Natural killer cell treated with Interleukin-12 subunit alpha and Interleukin-12 subunit beta and Interleukin-15 and Interleukin-18, amount 100 ng/mL, for 72 hours (primary cell): Measurements from ENCODE around the gene SRRM4. TPM values are rescaled to one million over a fixed set of nuclear protein-coding genes. Genes with fewer than 3 reads are reported as not detected.
"Not testable (repeated sequence)": the region's sequence is repeated elsewhere in the genome, so short reads cannot be mapped to it uniquely, and the experiment has no call there.

ENCODE experiments used
- ATAC-seq, 2 donors: fragments of 150-1000 bp; cut with Tn5 transposase in 1 of 2; sonication (Bioruptor Pico), chemical (Tn5 transposase) in 1 of 2; 2 replicates each; pipeline ENCODE4 v1.10.0; 2021
- DNase-seq: peaks from one replicate; pipeline ENCODE4 v3.0.0; 2022; ENCODE audit warnings: low spot score
- H3K27ac Mint-ChIP-seq, 2 donors: 1 replicate in 1 of 2; 2 replicates in 1 of 2; pipeline ENCODE4 v1.8.0; 2022; ENCODE audit warnings: mixed read lengths in 2 of 2, mild to moderate bottlenecking in 1 of 2, moderate library complexity in 1 of 2
- H3K27me3 Mint-ChIP-seq, 2 donors: 1 replicate in 1 of 2; 2 replicates in 1 of 2; pipeline ENCODE4 v1.8.0; 2022; ENCODE audit warnings: mixed read lengths in 2 of 2
- H3K36me3 Mint-ChIP-seq: one replicate; pipeline ENCODE4 v1.8.0; 2022; ENCODE audit warnings: mixed read lengths
- H3K4me1 Mint-ChIP-seq, 2 donors: 1 replicate in 1 of 2; 2 replicates in 1 of 2; pipeline ENCODE4 v1.8.0; 2022; ENCODE audit warnings: low read depth in 2 of 2, mixed read lengths in 2 of 2, mild to moderate bottlenecking in 1 of 2
- H3K4me3 Mint-ChIP-seq: one replicate; pipeline ENCODE4 v1.8.0; 2022; ENCODE audit warnings: mixed read lengths
- H3K9me3 Mint-ChIP-seq: 2 replicates; pipeline ENCODE4 v1.8.0; 2022; ENCODE audit warnings: mixed read lengths
- total RNA-seq, 2 donors: library from RNA; stranded (reverse); gene quantifications; one replicate each; pipeline ENCODE4 v1.2.3, GENCODE V29; 2022

The SRRM4 gene
- total RNA-seq, 2 donors from 2014 or later, result not detected

DNA sequence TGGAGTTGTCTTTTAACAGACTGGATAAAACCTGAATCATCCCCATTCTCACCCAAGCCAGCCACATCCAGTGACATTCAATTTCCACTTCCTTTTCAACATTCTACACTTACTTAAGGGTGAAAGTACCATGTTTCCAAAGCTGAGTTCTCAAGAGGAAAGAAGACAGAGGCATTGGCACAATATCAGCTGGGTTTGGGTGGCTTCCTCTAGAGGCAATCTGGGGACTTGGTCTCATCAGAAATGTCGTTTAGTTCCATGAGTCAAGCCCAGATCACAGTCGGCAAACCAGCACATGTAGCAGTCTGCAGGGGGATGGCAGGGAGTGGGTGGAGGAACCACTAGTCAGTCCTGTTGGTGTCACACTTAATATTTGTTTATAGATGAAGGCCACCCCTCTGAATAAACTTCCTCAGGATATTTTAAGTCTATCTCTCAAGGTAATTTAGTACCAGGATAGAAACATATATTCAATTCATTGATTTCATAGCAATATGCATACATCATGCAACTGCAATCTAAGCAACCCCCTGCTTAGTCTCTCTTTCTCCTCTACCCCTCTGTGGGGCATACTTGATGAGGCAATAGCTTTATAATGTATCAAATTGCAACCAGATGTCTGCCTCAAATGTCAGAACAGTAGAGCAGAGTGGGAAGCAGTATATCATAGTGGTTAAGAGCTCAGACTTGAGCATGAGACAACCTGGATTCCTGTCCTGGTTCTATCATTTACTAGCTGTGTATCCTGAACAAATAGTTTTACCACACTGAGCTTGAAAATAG, 3.0 kb downstream of the SRRM4 start:
- no peak overlapping the region for H3K27ac Mint-ChIP-seq
- H3K9me3 Mint-ChIP-seq, result peaks cover 4% of the 10 kb centered on the region
- ATAC-seq (no peak), DNase-seq (no peak)
- no peak overlapping the region for H3K4me3 Mint-ChIP-seq
- H3K36me3 Mint-ChIP-seq, result no peaks in the 10 kb centered on the region
- H3K27me3 Mint-ChIP-seq, result peaks cover 29 to 34% of the 10 kb centered on the region in 2 donors
- no peaks in the 10 kb centered on the region for H3K4me1 Mint-ChIP-seq

DNA sequence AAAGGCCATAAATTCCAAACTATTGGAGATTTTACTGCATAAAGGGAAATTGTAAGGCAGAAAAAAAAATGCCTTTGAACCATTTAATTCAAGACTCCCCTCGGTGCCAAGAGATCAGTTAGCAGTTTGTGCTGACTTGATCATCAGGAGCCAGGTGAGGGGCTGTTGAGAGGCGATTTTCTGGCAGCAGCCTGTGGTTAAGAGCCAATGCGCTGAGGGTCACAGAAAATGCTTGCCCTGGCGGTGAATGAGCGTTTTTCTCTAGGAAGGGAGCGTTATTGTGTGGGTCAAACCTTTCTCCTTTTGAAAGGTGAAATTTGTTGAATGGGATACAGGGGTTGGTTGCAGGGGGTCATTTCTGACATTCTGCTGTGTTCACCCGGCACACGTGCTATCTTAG, 4.7 kb downstream of the SRRM4 start:
- Mint-ChIP-seq H3K4me3 (no peak overlapping the region), H3K4me1 (no peaks in the 10 kb centered on the region)
- ATAC-seq, result no peak

DNA sequence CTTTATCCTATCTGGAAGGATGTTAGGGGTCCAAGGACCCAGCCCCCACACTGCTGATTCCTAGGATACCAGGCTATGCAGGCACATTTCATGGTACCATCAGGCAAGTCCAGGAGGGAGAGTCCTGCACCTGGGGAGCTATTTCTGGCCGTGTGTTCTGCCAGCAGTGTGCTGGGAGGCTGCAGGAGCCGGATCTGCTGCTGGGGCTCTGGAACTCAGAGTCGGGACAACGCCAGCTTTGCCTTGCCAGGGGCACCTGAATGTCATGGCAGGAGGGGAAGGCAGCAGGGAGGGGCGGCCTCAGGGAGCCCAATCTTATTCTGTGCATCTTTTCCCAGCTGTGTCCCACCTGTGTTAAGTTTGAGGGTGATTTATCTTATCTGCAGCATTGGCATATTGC, 17.8 kb downstream of the SRRM4 start:
- Mint-ChIP-seq H3K4me3 (no peak overlapping the region), H3K36me3 (no peaks in the 10 kb centered on the region), H3K27ac (no peak overlapping the region), H3K27me3 (peaks cover 7 to 9% of the 10 kb centered on the region in 2 donors), H3K9me3 (peaks cover 5% of the 10 kb centered on the region), H3K4me1 (no peaks in the 10 kb centered on the region)
- ATAC-seq (no peak), DNase-seq (no peak)

More for the DNA sequence above, 4.7 kb downstream of the SRRM4 start:
- peaks cover 32 to 34% of the 10 kb centered on the region in 2 donors for H3K27me3 Mint-ChIP-seq
- H3K9me3 Mint-ChIP-seq, result peaks cover 4% of the 10 kb centered on the region
- no peaks in the 10 kb centered on the region for H3K36me3 Mint-ChIP-seq
- H3K27ac Mint-ChIP-seq, result no peak overlapping the region
- DNase-seq, result no peak

DNA sequence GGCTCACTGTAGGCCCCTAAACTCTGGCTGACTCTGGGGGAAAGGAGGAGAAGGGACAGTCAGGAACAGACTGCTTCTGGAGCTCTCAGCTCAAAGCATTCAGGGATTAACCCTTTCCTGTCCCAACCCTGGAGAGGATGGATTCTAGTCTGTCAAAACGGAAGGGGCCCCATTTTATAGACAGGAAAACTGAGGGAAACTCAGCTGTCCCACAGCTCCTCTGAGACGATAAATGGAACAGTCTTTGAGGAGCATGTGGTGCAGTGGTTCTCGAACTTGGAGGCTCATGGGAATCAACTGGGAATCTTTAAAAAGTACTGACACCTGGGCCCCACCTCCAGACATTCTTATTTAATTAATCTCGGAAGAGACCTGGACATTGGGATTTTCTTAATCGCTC, 23.7 kb downstream of the SRRM4 start:
- no peaks in the 10 kb centered on the region for H3K4me1 Mint-ChIP-seq
- H3K27me3 Mint-ChIP-seq, result peaks cover 12 to 31% of the 10 kb centered on the region in 2 donors
- no peak overlapping the region for H3K4me3 Mint-ChIP-seq
- H3K27ac Mint-ChIP-seq, result no peak overlapping the region
- DNase-seq, result no peak
- peaks cover 9% of the 10 kb centered on the region for H3K9me3 Mint-ChIP-seq
- H3K36me3 Mint-ChIP-seq, result no peaks in the 10 kb centered on the region
- no peak for ATAC-seq

DNA sequence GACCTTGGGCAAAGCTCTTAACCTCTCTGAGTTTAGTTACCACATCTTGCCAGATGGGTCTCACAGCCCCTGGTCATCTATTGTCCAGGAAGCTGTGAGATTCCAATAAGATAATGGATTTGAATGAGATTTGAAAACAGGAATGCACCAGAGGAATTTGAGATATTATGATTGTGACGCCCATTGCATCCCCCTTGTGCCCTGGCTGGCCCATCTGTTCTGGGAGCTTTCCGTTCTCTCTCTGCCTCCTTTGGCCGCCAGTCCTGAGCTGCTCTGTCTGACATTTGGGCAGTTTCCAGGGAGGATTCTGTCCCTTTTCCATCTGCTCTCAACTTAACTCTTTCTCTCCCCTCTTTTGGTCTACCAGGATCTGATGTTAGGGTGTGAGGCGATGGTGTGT, 24.6 kb downstream of the SRRM4 start:
- no peak for ATAC-seq
- Mint-ChIP-seq H3K27ac (no peak overlapping the region), H3K9me3 (peaks cover 6% of the 10 kb centered on the region), H3K4me3 (no peak overlapping the region), H3K4me1 (no peaks in the 10 kb centered on the region), H3K27me3 (peaks cover 12 to 31% of the 10 kb centered on the region in 2 donors), H3K36me3 (no peaks in the 10 kb centered on the region)
- no peak for DNase-seq

DNA sequence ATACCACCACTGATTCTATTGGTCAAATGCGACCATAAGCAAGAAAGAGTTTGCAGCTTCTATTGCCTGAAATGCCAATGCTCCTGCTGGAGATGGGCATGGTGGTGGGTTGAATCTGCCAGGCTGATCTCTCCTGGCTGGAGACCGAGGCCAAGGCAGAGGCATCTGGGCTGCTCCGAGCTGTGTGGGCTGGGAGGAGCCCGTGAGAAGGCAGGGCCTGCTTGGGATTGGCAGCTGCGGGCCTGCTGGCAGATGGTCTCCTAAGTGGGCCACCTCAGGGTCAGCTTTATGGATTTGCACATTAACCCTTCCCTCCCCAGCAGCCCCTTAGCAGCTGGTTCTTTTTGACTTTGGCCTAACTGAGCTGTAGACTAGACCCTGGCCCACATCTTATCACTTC, 25.4 kb downstream of the SRRM4 start:
- no peak overlapping the region for H3K4me3 Mint-ChIP-seq
- DNase-seq (no peak), ATAC-seq (no peak)
- H3K27me3 Mint-ChIP-seq, result peaks cover 12 to 31% of the 10 kb centered on the region in 2 donors
- peaks cover 4% of the 10 kb centered on the region for H3K9me3 Mint-ChIP-seq
- no peak overlapping the region for H3K27ac Mint-ChIP-seq
- H3K4me1 Mint-ChIP-seq, result no peaks in the 10 kb centered on the region
- no peaks in the 10 kb centered on the region for H3K36me3 Mint-ChIP-seq

DNA sequence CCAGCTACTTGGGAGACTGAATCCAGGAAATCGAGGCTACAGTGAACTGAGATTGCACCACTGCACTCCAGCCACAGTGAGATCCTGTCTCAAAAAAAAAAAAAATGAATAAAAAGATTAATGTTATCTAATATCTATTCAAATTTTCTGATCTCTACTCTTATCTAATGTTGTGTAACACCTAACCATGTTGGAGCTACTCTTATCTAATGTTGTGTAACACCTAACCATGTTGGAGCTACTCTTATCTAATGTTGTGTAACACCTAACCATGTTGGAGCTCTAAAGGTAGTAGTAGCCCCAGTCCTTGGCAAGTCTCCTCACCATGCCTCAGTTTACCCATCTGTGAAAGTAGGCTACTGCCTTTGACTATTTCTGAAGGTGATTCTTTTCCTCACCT, 26.9 kb downstream of the SRRM4 start:
- H3K9me3 Mint-ChIP-seq, H3K4me1 Mint-ChIP-seq, H3K36me3 Mint-ChIP-seq, H3K4me3 Mint-ChIP-seq, ATAC-seq, H3K27ac Mint-ChIP-seq, DNase-seq: not testable (repeated sequence)
- H3K27me3 Mint-ChIP-seq, result peaks cover 18 to 40% of the 10 kb centered on the region in 2 donors

DNA sequence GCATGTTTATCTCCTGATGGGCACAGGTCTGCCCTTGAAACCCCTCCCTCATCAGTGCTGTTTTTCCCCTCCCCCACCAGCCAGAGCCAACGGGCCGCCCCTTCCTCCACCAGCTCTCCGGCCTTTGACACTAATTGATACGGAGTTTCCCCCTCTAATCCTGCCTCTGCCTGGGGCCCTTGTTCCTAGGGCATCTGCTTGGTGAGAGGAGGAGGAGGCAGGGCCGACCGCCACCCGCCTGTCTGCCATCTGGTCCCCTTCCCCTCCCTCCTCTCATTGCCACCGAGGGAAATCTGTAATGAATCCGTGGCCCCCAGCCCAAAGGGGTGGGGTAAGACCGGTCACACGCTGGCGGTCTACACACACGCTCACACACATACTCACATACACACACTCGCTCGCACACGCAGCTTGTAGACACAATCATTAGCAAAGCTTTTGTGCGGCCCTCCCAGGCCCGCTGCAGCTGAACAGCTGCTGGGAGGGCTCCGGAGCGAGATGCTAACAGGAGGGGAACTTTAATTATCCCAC, 27.4 kb downstream of the SRRM4 start:
- no peak for DNase-seq
- H3K36me3 Mint-ChIP-seq, result no peaks in the 10 kb centered on the region
- no peak for ATAC-seq
- peaks cover 9% of the 10 kb centered on the region for H3K9me3 Mint-ChIP-seq
- H3K4me1 Mint-ChIP-seq, result no peaks in the 10 kb centered on the region
- peaks cover 18 to 40% of the 10 kb centered on the region in 2 donors for H3K27me3 Mint-ChIP-seq
- H3K4me3 Mint-ChIP-seq, result no peak overlapping the region
- no peak overlapping the region for H3K27ac Mint-ChIP-seq

DNA sequence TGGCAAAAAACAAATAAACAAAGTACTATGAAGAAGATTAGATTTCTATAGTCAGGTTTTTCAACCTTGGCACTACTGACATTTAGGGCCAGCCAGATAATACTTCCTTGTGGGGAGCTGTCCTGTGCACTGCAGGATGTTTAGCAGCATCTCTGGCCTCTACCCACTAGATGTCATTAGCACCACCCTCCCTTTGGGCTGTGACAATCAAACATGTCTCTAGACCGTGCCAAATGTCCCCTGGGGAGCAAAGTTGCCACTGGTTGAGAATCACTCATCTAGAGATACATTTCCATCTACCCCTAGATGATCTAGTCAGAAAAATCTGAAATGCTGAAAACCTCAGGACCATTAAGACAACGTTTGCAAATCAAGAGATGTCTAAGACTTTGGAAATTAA, 29.9 kb downstream of the SRRM4 start:
- Mint-ChIP-seq H3K27ac (no peak overlapping the region), H3K4me1 (no peaks in the 10 kb centered on the region), H3K9me3 (peaks cover 9% of the 10 kb centered on the region), H3K4me3 (no peak overlapping the region), H3K36me3 (no peaks in the 10 kb centered on the region), H3K27me3 (peaks cover 16 to 47% of the 10 kb centered on the region in 2 donors)
- DNase-seq (no peak), ATAC-seq (no peak)

DNA sequence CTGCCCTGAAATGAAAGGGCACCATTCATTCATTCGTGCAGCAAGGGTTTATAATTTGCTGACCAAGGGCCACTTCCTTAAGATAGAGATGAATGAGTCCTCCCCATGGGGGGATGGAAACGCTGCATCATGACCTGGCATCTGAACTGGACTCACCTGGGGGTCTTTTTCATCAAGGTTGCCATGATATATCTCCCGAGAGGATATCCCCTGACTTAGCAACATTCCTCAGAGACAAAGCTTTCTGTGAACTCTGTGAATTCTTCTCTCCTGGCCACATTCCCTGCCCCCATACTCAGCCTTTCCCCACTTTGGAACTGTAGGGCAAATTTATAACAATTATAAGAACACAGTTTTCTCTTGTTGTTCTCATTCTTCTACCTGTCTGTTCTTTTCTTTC, 30.8 kb downstream of the SRRM4 start:
- H3K36me3 Mint-ChIP-seq, result no peaks in the 10 kb centered on the region
- ATAC-seq (no peak), DNase-seq (no peak)
- peaks cover 19 to 49% of the 10 kb centered on the region in 2 donors for H3K27me3 Mint-ChIP-seq
- H3K27ac Mint-ChIP-seq, result no peak overlapping the region
- H3K4me1 Mint-ChIP-seq, result no peaks in the 10 kb centered on the region
- no peak overlapping the region for H3K4me3 Mint-ChIP-seq
- H3K9me3 Mint-ChIP-seq, result peaks cover 9% of the 10 kb centered on the region

DNA sequence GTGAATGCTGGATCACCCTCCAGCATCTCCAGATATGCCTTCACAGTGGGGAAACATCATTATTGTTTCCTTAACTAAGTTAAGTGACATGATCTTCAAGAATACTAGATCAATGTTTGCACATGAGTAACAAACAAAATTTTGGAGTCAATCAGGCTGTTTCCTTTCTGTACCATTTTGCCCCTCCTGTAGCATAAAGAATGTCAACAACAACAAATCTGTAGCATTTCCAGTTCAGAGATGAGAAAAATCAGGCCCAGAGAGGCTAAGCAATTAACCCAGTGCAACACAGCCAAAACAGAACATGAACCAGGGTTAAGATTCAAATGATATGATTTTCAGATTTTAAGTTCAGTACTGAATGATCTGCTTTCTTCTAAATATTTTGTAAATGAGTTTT, 31.7 kb downstream of the SRRM4 start:
- Mint-ChIP-seq H3K27me3 (peaks cover 20 to 52% of the 10 kb centered on the region in 2 donors), H3K27ac (no peak overlapping the region), H3K9me3 (peaks cover 9% of the 10 kb centered on the region), H3K4me1 (no peaks in the 10 kb centered on the region), H3K36me3 (no peaks in the 10 kb centered on the region), H3K4me3 (no peak overlapping the region)
- no peak for ATAC-seq
- no peak for DNase-seq

DNA sequence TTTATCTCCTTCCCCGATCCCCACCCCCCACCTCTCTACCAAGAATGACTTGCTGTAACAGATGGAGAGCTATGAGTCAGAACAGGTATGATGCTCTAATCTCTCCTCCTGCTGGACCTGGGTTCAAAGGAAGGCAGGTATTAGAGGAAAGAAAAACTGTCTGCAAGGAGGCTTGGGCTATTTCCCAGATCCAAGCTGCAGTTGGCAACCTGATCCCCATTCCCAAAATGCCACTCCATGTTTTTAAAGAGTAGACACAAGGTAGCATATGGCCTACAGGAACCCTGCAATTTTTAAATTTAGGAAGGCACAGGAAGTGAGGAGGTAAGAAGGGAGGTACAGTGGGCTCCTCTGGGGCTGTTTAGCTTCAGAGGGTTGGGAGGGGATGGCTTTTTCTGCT, 33.0 kb downstream of the SRRM4 start:
- Mint-ChIP-seq H3K4me3 (no peak overlapping the region), H3K27ac (no peak overlapping the region), H3K27me3 (peaks cover 14 to 57% of the 10 kb centered on the region in 2 donors), H3K9me3 (peaks cover 5% of the 10 kb centered on the region), H3K36me3 (no peaks in the 10 kb centered on the region), H3K4me1 (no peaks in the 10 kb centered on the region)
- ATAC-seq, result no peak
- no peak for DNase-seq

DNA sequence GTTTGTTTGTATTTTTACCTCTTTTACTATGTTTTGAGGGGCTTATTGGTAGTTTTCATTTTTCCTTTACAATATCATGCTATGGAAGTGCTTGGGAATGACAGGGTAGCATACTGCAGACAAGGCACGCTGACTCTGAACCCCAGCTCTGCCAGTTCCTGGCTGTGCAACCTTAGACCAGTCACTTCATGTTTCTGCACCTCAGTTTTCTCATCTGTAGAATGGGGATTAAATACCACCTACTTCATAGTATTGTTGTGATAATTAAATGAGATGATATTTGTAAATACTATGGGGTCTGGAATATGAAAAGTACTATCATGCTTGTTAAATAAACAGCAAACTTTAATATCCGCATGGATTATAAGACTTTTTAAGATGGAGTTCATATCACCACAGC, 35.4 kb downstream of the SRRM4 start:
- Mint-ChIP-seq H3K4me3 (no peak overlapping the region), H3K27ac (no peak overlapping the region), H3K9me3 (peaks cover 9% of the 10 kb centered on the region), H3K4me1 (no peaks in the 10 kb centered on the region), H3K27me3 (peaks cover 22 to 67% of the 10 kb centered on the region in 2 donors), H3K36me3 (no peaks in the 10 kb centered on the region)
- no peak for ATAC-seq
- DNase-seq, result no peak

DNA sequence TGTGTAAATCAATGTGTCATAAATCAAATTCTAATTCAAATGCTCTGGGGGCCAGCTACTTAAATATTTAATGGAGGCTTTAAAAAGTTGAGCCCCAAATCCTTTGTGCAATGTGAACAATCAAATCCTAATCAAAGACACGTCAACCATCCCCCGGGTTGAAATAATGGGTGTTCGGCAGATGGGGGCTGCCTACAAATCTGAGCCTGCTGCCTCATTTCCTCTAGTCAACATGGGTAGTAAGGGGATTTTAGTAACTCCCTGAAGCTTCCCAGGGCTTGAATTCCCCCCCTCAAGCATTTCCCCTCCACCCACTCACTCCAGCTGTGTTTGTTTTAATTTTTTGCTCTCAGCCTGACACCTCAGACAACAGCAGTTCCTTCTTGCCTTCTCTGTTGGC, 37.8 kb downstream of the SRRM4 start:
- peaks cover 19 to 57% of the 10 kb centered on the region in 2 donors for H3K27me3 Mint-ChIP-seq
- DNase-seq (no peak), ATAC-seq (no peak)
- no peaks in the 10 kb centered on the region for H3K36me3 Mint-ChIP-seq
- H3K9me3 Mint-ChIP-seq, result peaks cover 4% of the 10 kb centered on the region
- H3K4me1 Mint-ChIP-seq, result no peaks in the 10 kb centered on the region
- H3K4me3 Mint-ChIP-seq, result no peak overlapping the region
- H3K27ac Mint-ChIP-seq, result no peak overlapping the region
